Activated CD8-positive, alpha-beta memory T cell treated with anti-CD3 and anti-CD28 coated beads for 36 hours (primary cell): ENCODE measurements around the gene COLQ. TPM values are rescaled to one million over a fixed set of nuclear protein-coding genes. Genes with fewer than 3 reads are reported as not detected.

Experiments
- CTCF ChIA-PET: fragments of 350-600 bp; sonication (Branson Sonifier 250); formaldehyde crosslinking; loops from one replicate; lab custom pipeline; 2021; ENCODE audit warnings: antibody characterized with exemption; lab: Charles Lee
- POLR2A ChIA-PET: fragments of 350-600 bp; sonication (Branson Sonifier 250); formaldehyde crosslinking; loops from one replicate; lab custom pipeline; 2021; ENCODE audit warnings: antibody characterized with exemption; lab: Charles Lee
- total RNA-seq, 2 experiments: library from RNA; stranded (reverse); gene quantifications; one replicate each; pipeline ENCODE4 v1.2.3, GENCODE V29; 2021

COLQ gene
- total RNA-seq, 2 experiments from 2014 or later: 0.63 to 0.84 TPM

GRCh38 chr3:15523660-15524417, 2.3 kb upstream of the COLQ start:
- POLR2A ChIA-PET: interaction anchor here (0.5 kb wide), 1 partner anchor 91 kb away, joined by 3 read pairs; no protein-coding TSS in a partner anchor
- CTCF ChIA-PET: no interaction called here

GRCh38 chr3:15522016-15522415, 510 bp upstream of the COLQ start:
- CTCF ChIA-PET: interaction anchor here (0.6 kb wide), 1 partner anchor 500 kb away, joined by 3 read pairs; no protein-coding TSS in a partner anchor
- POLR2A ChIA-PET: no interaction called here

GRCh38 chr3:15520804-15521572, 518 bp downstream of the COLQ start:
- POLR2A ChIA-PET: no interaction called here

GRCh38 chr3:15520185-15520584, 1.3 kb downstream of the COLQ start:
- POLR2A ChIA-PET: no interaction called here
- CTCF ChIA-PET: interaction anchor here (1.1 kb wide), 1 partner anchor 8 kb away, joined by 3 read pairs; no protein-coding TSS in a partner anchor

More at GRCh38 chr3:15520804-15521572, 518 bp downstream of the COLQ start:
- CTCF ChIA-PET: interaction anchor here (0.7 kb wide), 1 partner anchor 67 kb away, joined by 3 read pairs; no protein-coding TSS in a partner anchor

GRCh38 chr3:15519096-15519495, 2.4 kb downstream of the COLQ start:
- POLR2A ChIA-PET: no interaction called here
- CTCF ChIA-PET: no interaction called here

GRCh38 chr3:15514663-15515340, 6.7 kb downstream of the COLQ start:
- ChIA-PET CTCF (interaction anchor here (0.8 kb wide), 1 partner anchor 12 kb away, joined by 3 read pairs; no protein-coding TSS in a partner anchor), POLR2A (no interaction called here)

- ChIA-PET POLR2A (no interaction called here), CTCF (interaction anchor here (0.8 kb wide), 1 partner anchor 13 kb away, joined by 3 read pairs; no protein-coding TSS in a partner anchor)
These were observed 7.5 kb downstream of the COLQ start for GRCh38 chr3:15513810-15514662.

- ChIA-PET POLR2A (no interaction called here), CTCF (no interaction called here)
These were observed 8.4 kb downstream of the COLQ start for GRCh38 chr3:15513116-15513515.

GRCh38 chr3:15512166-15512565, 9.3 kb downstream of the COLQ start:
- ChIA-PET POLR2A (no interaction called here), CTCF (no interaction called here)

GRCh38 chr3:15511156-15511555, 10.3 kb downstream of the COLQ start:
- ChIA-PET POLR2A (no interaction called here), CTCF (no interaction called here)

- ChIA-PET POLR2A (no interaction called here), CTCF (no interaction called here)
These were observed 11.0 kb downstream of the COLQ start for GRCh38 chr3:15510493-15510892.

GRCh38 chr3:15506571-15506970, 14.9 kb downstream of the COLQ start:
- POLR2A ChIA-PET: no interaction called here
- CTCF ChIA-PET: no interaction called here

- CTCF ChIA-PET: no interaction called here
- POLR2A ChIA-PET: no interaction called here
These were observed 15.9 kb downstream of the COLQ start for GRCh38 chr3:15505479-15506165.

- CTCF ChIA-PET: no interaction called here
- POLR2A ChIA-PET: no interaction called here
These were observed 18.9 kb downstream of the COLQ start for GRCh38 chr3:15502616-15503015.

- ChIA-PET CTCF (interaction anchor here (0.7 kb wide), 1 partner anchor 31 kb away, joined by 4 read pairs; no protein-coding TSS in a partner anchor), POLR2A (interaction anchor here (0.5 kb wide), 1 partner anchor 72 kb away, joined by 7 read pairs; no protein-coding TSS in a partner anchor)
These were observed 20.4 kb downstream of the COLQ start for GRCh38 chr3:15501126-15501525.

- ChIA-PET POLR2A (interaction anchor here (0.5 kb wide), 1 partner anchor 71 kb away, joined by 7 read pairs; no protein-coding TSS in a partner anchor), CTCF (no interaction called here)
These were observed 21.3 kb downstream of the COLQ start for GRCh38 chr3:15500107-15500724.

GRCh38 chr3:15499536-15499935, 22.0 kb downstream of the COLQ start:
- CTCF ChIA-PET: no interaction called here

More at GRCh38 chr3:15499536-15499935, 22.0 kb downstream of the COLQ start:
- POLR2A ChIA-PET: no interaction called here
